ENCODE measurements around the gene IFT74.

The IFT74 gene

GRCh38 chr9:27019589-27019988 is 63.4 kb downstream of the IFT74 start:
- no peak for TF ChIP-seq CTCF (IDR thresholded peaks at IDR 0.05; ENCODE audit: low read depth, low read length)
- H3K4me3 ChIP-seq (ENCODE audit: low read depth, low read length): no peak overlapping the region

- TF ChIP-seq CTCF (IDR thresholded peaks at IDR 0.05; ENCODE audit: low read depth, low read length): no peak
- no peak overlapping the region for H3K4me3 ChIP-seq (ENCODE audit: low read depth, low read length)
These were observed 66.7 kb downstream of the IFT74 start for GRCh38 chr9:27022920-27023319.

- TF ChIP-seq CTCF (IDR thresholded peaks at IDR 0.05; ENCODE audit: low read depth, low read length): no peak
- no peak overlapping the region for H3K4me3 ChIP-seq (ENCODE audit: low read depth, low read length)
These were observed 73.0 kb downstream of the IFT74 start for GRCh38 chr9:27029186-27029585.

GRCh38 chr9:27033815-27034403 is 77.7 kb downstream of the IFT74 start:
- TF ChIP-seq CTCF (IDR thresholded peaks at IDR 0.05; ENCODE audit: low read depth, low read length): peak; percentile 39; the same call in 1 of the 2 replicates

GRCh38 chr9:27037499-27037898 is 81.3 kb downstream of the IFT74 start:
- no peak overlapping the region for H3K4me3 ChIP-seq (ENCODE audit: low read depth, low read length)
- TF ChIP-seq CTCF (IDR thresholded peaks at IDR 0.05; ENCODE audit: low read depth, low read length): no peak

More at GRCh38 chr9:27033815-27034403, 77.7 kb downstream of the IFT74 start:
- no peak overlapping the region for H3K4me3 ChIP-seq (ENCODE audit: low read depth, low read length)

- H3K4me3 ChIP-seq (ENCODE audit: low read depth, low read length): no peak overlapping the region
- no peak for TF ChIP-seq CTCF (IDR thresholded peaks at IDR 0.05; ENCODE audit: low read depth, low read length)
These were observed 85.5 kb downstream of the IFT74 start for GRCh38 chr9:27041746-27042145.

- H3K4me3 ChIP-seq (ENCODE audit: low read depth, low read length): no peak overlapping the region
- no peak for TF ChIP-seq CTCF (IDR thresholded peaks at IDR 0.05; ENCODE audit: low read depth, low read length)
These were observed 86.3 kb downstream of the IFT74 start for GRCh38 chr9:27042476-27042875.
